HepG2 (cell line): ENCODE data around the gene RANBP3. TPM values are rescaled to one million over a fixed set of nuclear protein-coding genes. Genes with fewer than 3 reads are reported as not detected.
A peak's percentile ranks its signal among the peaks of the same experiment; 100 is the strongest.

ENCODE experiments used
- ATAC-seq: fragments of 200-7000 bp; cut with Tn5 transposase; 3 replicates; pipeline ENCODE4 v1.9.1; 2020; ENCODE audit warnings: mild to moderate bottlenecking, moderate library complexity
- BruUV-seq: library from RNA; stranded (reverse); fragments of 400-500 nt; replicated peaks from 2 replicates; lab custom pipeline; 2021; lab: Mats Ljungman, UMichigan
- CTCF ChIA-PET: fragments of 300-600 bp; formaldehyde crosslinking; extraction: SDS; loops from one replicate; lab custom pipeline; 2021; ENCODE audit warnings: low total read pairs, inconsistent platforms, low intra/inter-chr PET ratio; lab: Yijun Ruan, JAX
- POLR2A ChIA-PET: fragments of 350-600 bp; sonication (Branson Sonifier 250); formaldehyde crosslinking; loops from one replicate; lab custom pipeline; 2020; ENCODE audit warnings: antibody characterized with exemption, inconsistent platforms; lab: Yijun Ruan, JAX
- DNase-seq: peaks from one replicate; pipeline ENCODE4 v3.0.0-alpha.2; 2015; ENCODE audit warnings: low spot score
- FAIRE-seq: peaks from 3 replicates; lab custom pipeline; 2011; peaks lifted over from hg19 to GRCh38; lab: Jason Lieb, UNC
- H2AFZ ChIP-seq: one replicate; pipeline ENCODE4 v1.6.1; 2011; ENCODE audit warnings: low read length, inconsistent platforms
- H3K27ac ChIP-seq: fragments of 300-600 bp; 3 replicates; pipeline ENCODE4 v1.8.0; 2011; ENCODE audit warnings: mixed run types, mild to moderate bottlenecking, mixed read lengths, low read length, inconsistent platforms; ENCODE audit not compliant: insufficient read depth; ENCODE audit errors: extremely low read length
- H3K27me3 ChIP-seq, 2 experiments: fragments of 200-600 bp in 1 of 2; 2 replicates in 1 of 2; 3 replicates in 1 of 2; pipeline versions ENCODE4 v1.6.0 to v1.8.0; 2011; ENCODE audit warnings: low read length in 2 of 2, mild to moderate bottlenecking in 2 of 2, moderate library complexity in 2 of 2, inconsistent platforms in 1 of 2; ENCODE audit not compliant: insufficient read depth in 2 of 2, control insufficient read depth in 1 of 2
- H3K36me3 ChIP-seq, 2 experiments: fragments of 200-600 bp in 1 of 2; replicated peaks in 1 of 2; 2 replicates in 1 of 2; 3 replicates in 1 of 2; pipeline versions ENCODE4 v1.5.1 to v1.8.0; 2011; ENCODE audit warnings: low read length in 2 of 2, inconsistent platforms in 1 of 2; ENCODE audit not compliant: insufficient read depth in 2 of 2, control insufficient read depth in 1 of 2
- H3K4me1 ChIP-seq: 2 replicates; pipeline ENCODE4 v1.5.1; 2012; ENCODE audit warnings: low read length, inconsistent platforms; ENCODE audit not compliant: insufficient read depth
- H3K4me2 ChIP-seq: 2 replicates; pipeline ENCODE4 v1.6.0; 2011; ENCODE audit warnings: low read depth, low read length, inconsistent platforms
- H3K4me3 ChIP-seq, 3 experiments: fragments of 200-600 bp in 1 of 3; sonication (generic), shearing (Covaris generic) in 1 of 3; replicated peaks in 1 of 3; 2 replicates each; pipeline ENCODE4 v1.5.1; 2011 to 2016; ENCODE audit warnings: low read length in 3 of 3, inconsistent platforms in 2 of 3, low read depth in 2 of 3, mild to moderate bottlenecking in 2 of 3, control low read depth in 1 of 3, mixed read lengths in 1 of 3; ENCODE audit not compliant: insufficient read depth in 1 of 3
- H3K79me2 ChIP-seq: one replicate; pipeline ENCODE4 v1.6.1; 2011; ENCODE audit warnings: low read length, inconsistent platforms; ENCODE audit not compliant: insufficient read depth
- H3K9ac ChIP-seq: 2 replicates; pipeline ENCODE4 v1.6.0; 2011; ENCODE audit warnings: mild to moderate bottlenecking, low read depth, low read length, inconsistent platforms; ENCODE audit not compliant: insufficient read depth
- H3K9me3 ChIP-seq: 2 replicates; pipeline ENCODE4 v1.5.1; 2012; ENCODE audit warnings: mild to moderate bottlenecking, low read length
- H4K20me1 ChIP-seq: 2 replicates; pipeline ENCODE4 v1.6.0; 2011; ENCODE audit warnings: inconsistent platforms, mild to moderate bottlenecking, low read length, moderate library complexity; ENCODE audit not compliant: insufficient read depth
- AHR ChIP-seq: IDR thresholded peaks from 2 replicates; pipeline ENCODE4 v1.6.1; 2018; ENCODE audit warnings: missing genetic modification reagents, missing compliant biosample characterization
- CTCF ChIP-seq: sonication (generic); formaldehyde crosslinking; IDR thresholded peaks from 2 replicates; pipeline ENCODE4 v1.5.0; 2020; ENCODE audit warnings: mild to moderate bottlenecking, missing genetic modification reagents, moderate library complexity
- DMAP1 ChIP-seq: IDR thresholded peaks from 2 replicates; pipeline ENCODE4 v1.6.1; 2016
- FOXP1 ChIP-seq, 2 experiments: fragments of 450-650 bp in 1 of 2; IDR thresholded peaks; 2 replicates each; pipeline ENCODE4 v1.6.1; 2017 to 2018; ENCODE audit warnings: antibody characterized with exemption in 1 of 2
- GATAD1 ChIP-seq: IDR thresholded peaks from 2 replicates; pipeline ENCODE4 v1.6.1; 2016; ENCODE audit warnings: missing genetic modification reagents, missing compliant biosample characterization
- POLR2A ChIP-seq, 2 experiments: IDR thresholded peaks; 2 replicates each; pipeline ENCODE4 v1.6.1; 2011; ENCODE audit warnings: low read depth in 2 of 2, low read length in 2 of 2, mild to moderate bottlenecking in 1 of 2, moderate library complexity in 1 of 2; ENCODE audit not compliant: insufficient read depth in 1 of 2
- RBAK ChIP-seq: sonication (generic); formaldehyde crosslinking; IDR thresholded peaks from 2 replicates; pipeline ENCODE4 v1.5.1; 2020; ENCODE audit warnings: mild to moderate bottlenecking, missing genetic modification reagents
- U2AF1 ChIP-seq: fragments of 200-400 bp; formaldehyde crosslinking; optimal IDR thresholded peaks from 2 replicates; pipeline ENCODE3; 2017; ENCODE audit warnings: mild to moderate bottlenecking, low read depth, low read length
- ZNF33A ChIP-seq: sonication (generic); formaldehyde crosslinking; IDR thresholded peaks from 2 replicates; pipeline ENCODE4 v1.5.1; 2020; ENCODE audit warnings: missing genetic modification reagents, mild to moderate bottlenecking, moderate library complexity, borderline replicate concordance
- ZNF451 ChIP-seq: sonication (generic); formaldehyde crosslinking; IDR thresholded peaks from 2 replicates; pipeline ENCODE4 v1.5.0; 2020; ENCODE audit warnings: mild to moderate bottlenecking, missing genetic modification reagents
- ZNF484 ChIP-seq: sonication (generic); formaldehyde crosslinking; IDR thresholded peaks from 2 replicates; pipeline ENCODE4 v1.5.1; 2020; ENCODE audit warnings: mild to moderate bottlenecking, low read depth, missing genetic modification reagents, borderline replicate concordance
- ZUFSP ChIP-seq: sonication (generic); formaldehyde crosslinking; IDR thresholded peaks from 2 replicates; pipeline ENCODE4 v1.9.0; 2021; ENCODE audit warnings: missing genetic modification reagents, mild to moderate bottlenecking, borderline replicate concordance
- WGBS: methylation state at CpG from one replicate; pipeline ENCODE4 v1.1.6; 2017; ENCODE audit warnings: low lambda C conversion rate; 5-methylcytosine and 5-hydroxymethylcytosine counted together
- in situ Hi-C: cut with HindIII; loops from 2 replicates; pipeline ENCODE4 v1.10.0; 2017; ENCODE audit warnings: low pct_unique_long_range_greater_than_20kb; ENCODE audit not compliant: extremely low pct_ligation_motif_present
- intact Hi-C: fragments of 100-400 bp; cut with micrococcal nuclease; formaldehyde crosslinking; loops from one replicate; pipeline ENCODE4 v1.10.0; 2022; ENCODE audit not compliant: unreplicated experiment
- polyA plus RNA-seq, 8 experiments: library from polyadenylated mRNA; depleted of rRNA in 3 of 8; stranded (reverse) in 7 of 8; unstranded in 1 of 8; fragments of >200 nt; fragmentation: Illumina TruSeq in 4 of 8; extraction: Trizol in 4 of 8; gene quantifications; 2 replicates each; pipeline versions ENCODE4 v1.2.1 to v1.2.3, GENCODE V29; 2011 to 2016; ENCODE audit warnings: low read depth in 4 of 8, missing spikeins in 1 of 8, mixed read lengths in 1 of 8; ENCODE audit not compliant: insufficient read depth in 1 of 8
- total RNA-seq, 5 experiments: library from RNA; depleted of rRNA; stranded (reverse); fragments of >200 nt; fragmentation: Illumina TruSeq; extraction: Trizol; gene quantifications; 2 replicates each; pipeline ENCODE4 v1.2.3, GENCODE V29; 2016; ENCODE audit warnings: low read depth in 1 of 5

The RANBP3 gene
- total and polyA plus RNA-seq, 2 of the 13 experiments (the other 11 are each of a cell fraction or from before 2014, with no cell fraction given): 39.5 to 149 TPM

- CTCF ChIA-PET: no interaction called here
- Histone ChIP-seq H3K4me2 (peak overlapping the region; percentile 36), H4K20me1 (peaks cover 12% of the 10 kb centered on the region; the same call in 1 of the 2 replicates), H2AFZ (no peak overlapping the region), H3K9ac (0 out of 2 replicates have a peak overlapping the region, but pooled peaks have one; percentile 34), H3K79me2 (peaks cover 43% of the 10 kb centered on the region), H3K27ac (no peak overlapping the region), H3K36me3 (peaks cover 3 to 28% of the 10 kb centered on the region in 2 experiments; a peak in 4 of 5 replicates), H3K27me3 (peaks cover 0 to 4% of the 10 kb centered on the region in 2 experiments; a peak in 1 of 5 replicates), H3K4me1 (peaks cover 31% of the 10 kb centered on the region), H3K4me3 (no peak overlapping the region), H3K9me3 (no peaks in the 10 kb centered on the region)
- TF ChIP-seq GATAD1 (CRISPR knock-in tag) (no peak), U2AF1 (no peak), POLR2A (IDR thresholded peaks at IDR 0.05; ENCODE audit: insufficient read depth in 1 of 2, low read depth in 2 of 2, low read length in 2 of 2) (no peak), RBAK (CRISPR knock-in tag) (no peak), ZUFSP (CRISPR knock-in tag) (no peak), CTCF (no peak), AHR (CRISPR knock-in tag) (no peak), ZNF451 (CRISPR knock-in tag) (no peak), FOXP1 (IDR thresholded peaks at IDR 0.05) (no peak), FOXP1 (CRISPR knock-in tag; IDR thresholded peaks at IDR 0.05) (no peak), ZNF33A (CRISPR knock-in tag) (no peak), DMAP1 (CRISPR knock-in tag) (no peak), ZNF484 (CRISPR knock-in tag) (no peak)
- FAIRE-seq: no peak
- intact Hi-C loops: no loop called here
- no TSS peak for BruUV-seq
- no peak for DNase-seq
- WGBS: 97% methylated on average over 8 of the region's 8 CpGs
- POLR2A ChIA-PET: no interaction called here
- in situ Hi-C loops: no loop called here
- no peak for ATAC-seq
These were observed 77.0 kb downstream of the RANBP3 start for GRCh38 chr19:5900976-5901375.
